Stomach smooth muscle (tissue), 2 donors: ENCODE measurements around the gene SLC39A2.
"Not testable (repeated sequence)": the region's sequence is repeated elsewhere in the genome, so short reads cannot be mapped to it uniquely, and the experiment has no call there.

Source experiments
- H3K27ac ChIP-seq: one replicate; pipeline ENCODE4 v1.7.0; 2013; ENCODE audit warnings: mild to moderate bottlenecking, low read length, inconsistent platforms
- H3K27me3 ChIP-seq, 2 donors: one replicate each; pipeline ENCODE4 v1.7.0; 2013; ENCODE audit warnings: low read length in 2 of 2; ENCODE audit not compliant: insufficient read depth in 2 of 2, control insufficient read depth in 1 of 2
- H3K36me3 ChIP-seq, 2 donors: one replicate each; pipeline ENCODE4 v1.7.0; 2013; ENCODE audit warnings: low read length in 2 of 2; ENCODE audit not compliant: control insufficient read depth in 2 of 2, insufficient read depth in 2 of 2
- H3K4me1 ChIP-seq: one replicate; pipeline ENCODE4 v1.7.0; 2013; ENCODE audit warnings: low read length; ENCODE audit not compliant: control insufficient read depth, insufficient read depth
- H3K4me3 ChIP-seq, 2 donors: one replicate each; pipeline ENCODE4 v1.7.0; 2013; ENCODE audit warnings: low read length in 2 of 2
- H3K9ac ChIP-seq, 2 donors: one replicate each; pipeline ENCODE4 v1.7.0; 2013; ENCODE audit warnings: low read length in 2 of 2, mild to moderate bottlenecking in 1 of 2
- H3K9me3 ChIP-seq, 2 donors: one replicate each; pipeline ENCODE4 v1.7.0; 2013; ENCODE audit warnings: low read length in 2 of 2; ENCODE audit not compliant: control insufficient read depth in 2 of 2
- donor health status: healthy.
- donor health status: Pancreatic carcinoma.

The SLC39A2 gene, protein sequence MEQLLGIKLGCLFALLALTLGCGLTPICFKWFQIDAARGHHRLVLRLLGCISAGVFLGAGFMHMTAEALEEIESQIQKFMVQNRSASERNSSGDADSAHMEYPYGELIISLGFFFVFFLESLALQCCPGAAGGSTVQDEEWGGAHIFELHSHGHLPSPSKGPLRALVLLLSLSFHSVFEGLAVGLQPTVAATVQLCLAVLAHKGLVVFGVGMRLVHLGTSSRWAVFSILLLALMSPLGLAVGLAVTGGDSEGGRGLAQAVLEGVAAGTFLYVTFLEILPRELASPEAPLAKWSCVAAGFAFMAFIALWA

GRCh38 chr14:20998674-20999366 lies at the start of gene SLC39A2:
Gene SLC39A2 (plus strand): TSS chr14:20999293. CDS start chr14:20999447, 154 bp downstream.
- Histone ChIP-seq H3K9me3 (no peaks in the 10 kb centered on the region), H3K36me3 (peaks cover 29 to 32% of the 10 kb centered on the region in 2 donors), H3K27ac (no peak within 1 kb of the TSS), H3K4me3 (no peak within 1 kb of the TSS), H3K4me1 (no peaks in the 10 kb centered on the region), H3K9ac (no peak within 1 kb of the TSS), H3K27me3 (no peaks in the 10 kb centered on the region)

DNA sequence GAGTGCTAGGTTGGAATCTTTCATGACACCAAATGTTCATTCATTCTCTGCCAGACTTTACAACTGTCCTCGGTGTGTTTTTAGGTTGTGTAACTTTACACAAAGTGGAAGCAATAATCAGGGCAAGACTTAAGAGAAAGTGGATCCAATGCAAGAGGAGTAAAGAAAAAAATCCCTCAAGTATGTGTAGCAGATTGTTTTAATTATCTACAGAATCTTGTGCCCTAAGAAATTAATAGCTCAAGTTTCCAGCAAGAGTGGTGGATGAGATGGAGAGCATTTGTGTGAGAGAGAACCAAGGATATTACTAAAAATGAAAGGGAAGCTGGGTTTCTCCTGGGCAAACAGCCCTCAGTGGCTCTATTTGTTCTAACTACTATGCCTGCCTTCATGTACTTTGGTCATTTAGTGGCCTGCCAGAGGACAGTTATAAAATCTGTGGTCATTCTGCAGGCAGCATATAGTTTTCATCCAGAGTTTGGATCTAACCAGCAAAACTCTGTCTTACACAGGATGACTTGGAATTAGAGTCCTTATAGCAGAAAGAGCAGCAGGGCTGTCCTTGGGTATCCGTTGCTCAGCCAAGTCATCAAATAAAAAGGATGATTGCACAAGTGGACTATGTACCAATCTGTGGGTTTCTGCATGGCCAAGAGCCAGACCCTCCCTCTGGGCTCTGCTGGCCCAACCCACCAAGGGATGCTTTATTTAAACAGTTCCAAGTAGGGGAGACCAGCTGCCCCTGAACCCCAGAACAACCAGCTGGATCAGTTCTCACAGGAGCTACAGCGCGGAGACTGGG lies 44.2 kb upstream of the SLC39A2 start, which contains the start of gene RNASE2:
TSS of gene RNASE2 (plus strand) at position 752 of the 802 bp plus-strand sequence. CDS start 285 bp downstream, outside the sequence.
- H3K27ac ChIP-seq, H3K27me3 ChIP-seq, H3K9ac ChIP-seq, H3K9me3 ChIP-seq, H3K4me1 ChIP-seq, H3K36me3 ChIP-seq, H3K4me3 ChIP-seq: not testable (repeated sequence)

- H3K4me3 ChIP-seq, H3K36me3 ChIP-seq, H3K9ac ChIP-seq, H3K27me3 ChIP-seq, H3K27ac ChIP-seq, H3K4me1 ChIP-seq, H3K9me3 ChIP-seq: not testable (repeated sequence)
Observed at GRCh38 chr14:20955538-20955873, 43.6 kb upstream of the SLC39A2 start.

GRCh38 chr14:20956376-20956976 lies 42.6 kb upstream of the SLC39A2 start:
- no peak overlapping the region for H3K9ac ChIP-seq
- no peak overlapping the region for H3K27ac ChIP-seq
- H3K4me3 ChIP-seq, result no peak overlapping the region
- no peaks in the 10 kb centered on the region for H3K4me1 ChIP-seq
- H3K36me3 ChIP-seq, result no peaks in the 10 kb centered on the region
- peaks cover 0 to 2% of the 10 kb centered on the region in 2 donors for H3K27me3 ChIP-seq
- no peaks in the 10 kb centered on the region for H3K9me3 ChIP-seq

DNA sequence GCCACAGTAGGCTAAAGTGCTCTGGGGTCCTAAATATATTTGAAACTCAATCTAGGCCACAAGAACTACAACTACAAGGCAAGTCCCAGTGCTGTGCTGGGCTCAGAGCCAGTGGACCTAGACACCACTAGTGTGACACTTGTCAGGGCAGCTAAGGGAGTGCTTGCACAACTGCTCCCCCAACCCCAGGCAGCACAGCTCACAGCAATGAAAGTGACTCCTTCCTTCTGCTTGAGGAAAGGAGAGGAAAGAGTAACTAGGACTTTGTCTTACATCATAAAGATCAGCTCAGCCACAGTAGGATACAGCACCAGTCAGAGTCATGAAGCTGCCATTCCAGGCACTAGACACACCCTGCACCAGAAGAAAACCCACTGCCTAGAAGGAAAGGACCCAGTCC lies 40.1 kb upstream of the SLC39A2 start:
- not testable (repeated sequence) for H3K4me1 ChIP-seq, H3K9ac ChIP-seq, H3K9me3 ChIP-seq, H3K36me3 ChIP-seq, H3K27ac ChIP-seq, H3K27me3 ChIP-seq, H3K4me3 ChIP-seq

GRCh38 chr14:20969336-20969735 lies 29.8 kb upstream of the SLC39A2 start:
- Histone ChIP-seq H3K4me3 (no peak overlapping the region), H3K9me3 (no peaks in the 10 kb centered on the region), H3K27ac (no peak overlapping the region), H3K36me3 (no peaks in the 10 kb centered on the region), H3K9ac (no peak overlapping the region), H3K27me3 (peaks cover 0 to 9% of the 10 kb centered on the region in 2 donors), H3K4me1 (peaks cover 8% of the 10 kb centered on the region)

DNA sequence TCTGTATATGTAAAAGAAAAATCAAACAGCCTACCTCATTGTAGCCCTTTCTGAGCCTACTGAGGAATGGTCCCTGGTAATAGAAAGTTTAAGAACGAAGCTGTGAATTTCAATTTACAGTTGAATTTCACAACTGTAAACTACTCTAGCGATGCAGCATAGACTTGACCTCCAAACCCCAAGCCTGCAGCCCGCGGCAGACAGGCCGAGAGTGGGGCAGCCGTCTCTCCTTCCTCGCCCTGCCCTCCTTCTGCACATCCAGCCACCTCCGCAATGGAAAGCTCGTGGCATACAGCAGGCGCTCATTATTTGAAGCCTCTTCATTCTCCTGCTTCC lies 28.5 kb upstream of the SLC39A2 start:
- Histone ChIP-seq H3K27ac (peak overlapping the region; percentile 24), H3K4me1 (peaks cover 8% of the 10 kb centered on the region), H3K27me3 (peaks cover 0 to 2% of the 10 kb centered on the region in 2 donors), H3K4me3 (peak overlapping the region; percentile 84 to 88), H3K36me3 (no peaks in the 10 kb centered on the region), H3K9ac (peak overlapping the region in 1 of 2 donors; percentile 58), H3K9me3 (no peaks in the 10 kb centered on the region)

GRCh38 chr14:20970983-20971704 lies 27.9 kb upstream of the SLC39A2 start:
- Histone ChIP-seq H3K9me3 (no peaks in the 10 kb centered on the region), H3K27ac (peak overlapping the region; percentile 24), H3K9ac (peak overlapping the region; percentile 58 to 60), H3K4me1 (peaks cover 8% of the 10 kb centered on the region), H3K36me3 (no peaks in the 10 kb centered on the region), H3K4me3 (peak overlapping the region; percentile 84 to 88), H3K27me3 (peaks cover 0 to 2% of the 10 kb centered on the region in 2 donors)

GRCh38 chr14:20971705-20972021 lies 27.4 kb upstream of the SLC39A2 start:
- Histone ChIP-seq H3K4me3 (peak overlapping the region; percentile 84 to 88), H3K4me1 (peaks cover 8% of the 10 kb centered on the region), H3K27ac (peak overlapping the region; percentile 24), H3K27me3 (no peaks in the 10 kb centered on the region), H3K9ac (peak overlapping the region in 1 of 2 donors; percentile 60), H3K9me3 (no peaks in the 10 kb centered on the region), H3K36me3 (no peaks in the 10 kb centered on the region)

DNA sequence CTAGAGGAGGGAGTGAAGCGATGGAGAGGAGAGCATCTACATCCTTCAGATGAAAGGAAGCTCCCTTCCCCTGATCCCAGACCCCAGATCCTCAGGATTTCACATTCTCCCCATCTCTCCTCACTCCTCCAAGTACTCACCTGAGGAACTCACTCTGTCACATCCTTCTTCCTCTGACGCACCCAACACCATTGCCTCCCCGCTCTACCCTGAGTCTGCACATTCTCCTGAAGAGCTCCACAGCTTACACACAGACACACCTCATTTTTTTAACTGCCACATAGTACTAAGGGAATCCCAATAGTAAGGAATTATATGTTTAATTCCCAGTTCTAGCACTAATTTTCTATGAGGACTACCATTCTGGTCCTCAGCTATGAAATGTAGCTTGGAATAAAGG lies 25.6 kb upstream of the SLC39A2 start:
- Histone ChIP-seq H3K4me1 (peaks cover 8% of the 10 kb centered on the region), H3K9ac (no peak overlapping the region), H3K36me3 (no peaks in the 10 kb centered on the region), H3K27me3 (no peaks in the 10 kb centered on the region), H3K27ac (no peak overlapping the region), H3K9me3 (no peaks in the 10 kb centered on the region), H3K4me3 (no peak overlapping the region)
